Measurements from ENCODE around the gene SNAPC3.

DNA sequence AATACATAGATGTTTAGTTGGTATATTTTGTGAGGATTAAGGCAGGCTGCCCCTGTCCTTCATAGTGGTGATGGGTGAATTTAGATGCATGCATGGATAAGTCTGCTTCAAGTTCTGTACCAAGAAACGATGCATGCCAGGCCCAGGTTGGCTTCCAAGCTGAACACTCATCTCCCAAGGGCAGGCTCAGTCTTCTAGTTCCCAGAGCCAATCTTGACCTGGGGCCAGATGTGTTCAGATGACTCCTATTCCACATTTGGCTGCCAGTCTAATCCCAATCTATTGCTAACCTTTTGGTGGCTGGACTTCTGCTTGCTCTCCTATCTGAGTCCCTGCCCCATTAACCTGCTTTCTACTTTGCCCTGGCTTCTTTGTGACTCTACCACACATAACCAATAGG, 18.5 kb upstream of the SNAPC3 start:
- TF ChIP-seq, protein P1, sequence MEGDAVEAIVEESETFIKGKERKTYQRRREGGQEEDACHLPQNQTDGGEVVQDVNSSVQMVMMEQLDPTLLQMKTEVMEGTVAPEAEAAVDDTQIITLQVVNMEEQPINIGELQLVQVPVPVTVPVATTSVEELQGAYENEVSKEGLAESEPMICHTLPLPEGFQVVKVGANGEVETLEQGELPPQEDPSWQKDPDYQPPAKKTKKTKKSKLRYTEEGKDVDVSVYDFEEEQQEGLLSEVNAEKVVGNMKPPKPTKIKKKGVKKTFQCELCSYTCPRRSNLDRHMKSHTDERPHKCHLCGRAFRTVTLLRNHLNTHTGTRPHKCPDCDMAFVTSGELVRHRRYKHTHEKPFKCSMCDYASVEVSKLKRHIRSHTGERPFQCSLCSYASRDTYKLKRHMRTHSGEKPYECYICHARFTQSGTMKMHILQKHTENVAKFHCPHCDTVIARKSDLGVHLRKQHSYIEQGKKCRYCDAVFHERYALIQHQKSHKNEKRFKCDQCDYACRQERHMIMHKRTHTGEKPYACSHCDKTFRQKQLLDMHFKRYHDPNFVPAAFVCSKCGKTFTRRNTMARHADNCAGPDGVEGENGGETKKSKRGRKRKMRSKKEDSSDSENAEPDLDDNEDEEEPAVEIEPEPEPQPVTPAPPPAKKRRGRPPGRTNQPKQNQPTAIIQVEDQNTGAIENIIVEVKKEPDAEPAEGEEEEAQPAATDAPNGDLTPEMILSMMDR (IDR thresholded peaks at IDR 0.05; ENCODE audit: low read length) = no peak
- TF ChIP-seq EZH2 (optimal IDR thresholded peaks at IDR 0.05; ENCODE audit: low read depth, low read length) = no peak
